Measurements from ENCODE around the gene ZSCAN10. TPM values are rescaled to one million over a fixed set of nuclear protein-coding genes. Genes with fewer than 3 reads are reported as not detected.

Gene ZSCAN10
- total and polyA plus RNA-seq, 9 of the 15 experiments (the other 6 are each of a cell fraction or from before 2014, with no cell fraction given) = 0.22 TPM; not detected in 8

GRCh38 chr16:3059041-3059722, 39.9 kb downstream of the ZSCAN10 start (continued):
- TF ChIP-seq RERE (CRISPR knock-in tag; IDR thresholded peaks at IDR 0.05; ENCODE audit: borderline replicate concordance) = no peak
- TF ChIP-seq ESRRB (CRISPR knock-in tag; IDR thresholded peaks at IDR 0.05; ENCODE audit: borderline replicate concordance) = no peak
- peak; percentile 43 for TF ChIP-seq MEIS2 (IDR thresholded peaks at IDR 0.05; ENCODE audit: partially characterized antibody)
- no peak for TF ChIP-seq RBM34 (IDR thresholded peaks at IDR 0.05; ENCODE audit: borderline replicate concordance, insufficient read depth, low read length)
- no peak for TF ChIP-seq PML (IDR thresholded peaks at IDR 0.05; ENCODE audit: low read length)
- TF ChIP-seq REST (IDR thresholded peaks at IDR 0.05; ENCODE audit: borderline replicate concordance) = peak; percentile 91
- no peak for TF ChIP-seq REST (CRISPR knock-in tag; IDR thresholded peaks at IDR 0.05; ENCODE audit: low read depth)
- TF ChIP-seq RNF2 (IDR thresholded peaks at IDR 0.05) = no peak
- peak; percentile 62 for TF ChIP-seq FUS (optimal IDR thresholded peaks at IDR 0.05; ENCODE audit: low read depth, low read length)
- no peak for TF ChIP-seq ZNF184 (CRISPR knock-in tag; IDR thresholded peaks at IDR 0.05)
- no peak for TF ChIP-seq MCM7 (IDR thresholded peaks at IDR 0.05)
- TF ChIP-seq EP400 (IDR thresholded peaks at IDR 0.05) = peak; percentile 79; the same call in 1 of the 2 replicates
- no peak for TF ChIP-seq SLC30A9 (CRISPR knock-in tag; IDR thresholded peaks at IDR 0.05)
- TF ChIP-seq SRSF9 (IDR thresholded peaks at IDR 0.05; ENCODE audit: borderline replicate concordance, low read depth, low read length) = no peak
- TF ChIP-seq XRCC5 (IDR thresholded peaks at IDR 0.05; ENCODE audit: low read depth, low read length) = peak; percentile 54; the same call in 1 of the 2 replicates
- TF ChIP-seq ZNF589 (CRISPR knock-in tag; IDR thresholded peaks at IDR 0.05; ENCODE audit: low read depth) = no peak
